ENCODE results near the gene ZDHHC23. TPM values are rescaled to one million over a fixed set of nuclear protein-coding genes. Genes with fewer than 3 reads are reported as not detected.
A peak's percentile ranks its signal among the peaks of the same experiment; 100 is the strongest.

ZDHHC23 gene
- total and polyA plus RNA-seq, 7 donors, result 1.1 to 8.0 (median 1.4) TPM

DNA sequence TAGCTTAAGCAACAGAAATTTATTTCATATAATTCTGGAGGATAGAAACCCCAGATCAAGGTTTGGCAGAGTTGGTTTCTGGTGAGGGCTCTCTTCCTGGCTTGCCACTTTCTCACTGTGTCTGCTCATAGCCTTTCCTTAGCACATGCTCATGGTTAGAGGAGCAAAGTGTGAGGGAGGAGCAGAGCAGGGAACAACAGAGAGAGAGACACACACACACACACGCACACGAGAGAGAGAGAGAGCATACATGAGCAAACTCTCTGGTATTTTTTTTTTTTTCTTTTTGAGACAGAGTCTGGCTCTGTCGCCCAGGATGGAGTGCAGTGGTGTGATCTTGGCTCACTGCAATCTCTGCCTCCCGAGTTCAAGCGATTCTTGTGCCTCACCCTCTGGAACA, 36.8 kb upstream of the ZDHHC23 start:
- H3K36me3 ChIP-seq, result no peaks in the 10 kb centered on the region
- 37 to 61% methylated on average over 5 of the region's 5 CpGs for WGBS, 2 donors
- no peaks in the 10 kb centered on the region for H3K9me3 ChIP-seq
- intact Hi-C loops (cut with DNase I), result loop anchor here (5.0 kb wide), 1 partner anchor 69 kb away; no protein-coding TSS in a partner anchor
- H3K4me1 ChIP-seq, result no peaks in the 10 kb centered on the region
- no peaks in the 10 kb centered on the region for H3K27me3 ChIP-seq
- no peak overlapping the region for H3K4me3 ChIP-seq
- no peak overlapping the region for H3K27ac ChIP-seq
- TF ChIP-seq EP300 (IDR thresholded peaks at IDR 0.05) (no peak), POLR2A (IDR thresholded peaks at IDR 0.05) (no peak)
- DNase-seq, result no peak

DNA sequence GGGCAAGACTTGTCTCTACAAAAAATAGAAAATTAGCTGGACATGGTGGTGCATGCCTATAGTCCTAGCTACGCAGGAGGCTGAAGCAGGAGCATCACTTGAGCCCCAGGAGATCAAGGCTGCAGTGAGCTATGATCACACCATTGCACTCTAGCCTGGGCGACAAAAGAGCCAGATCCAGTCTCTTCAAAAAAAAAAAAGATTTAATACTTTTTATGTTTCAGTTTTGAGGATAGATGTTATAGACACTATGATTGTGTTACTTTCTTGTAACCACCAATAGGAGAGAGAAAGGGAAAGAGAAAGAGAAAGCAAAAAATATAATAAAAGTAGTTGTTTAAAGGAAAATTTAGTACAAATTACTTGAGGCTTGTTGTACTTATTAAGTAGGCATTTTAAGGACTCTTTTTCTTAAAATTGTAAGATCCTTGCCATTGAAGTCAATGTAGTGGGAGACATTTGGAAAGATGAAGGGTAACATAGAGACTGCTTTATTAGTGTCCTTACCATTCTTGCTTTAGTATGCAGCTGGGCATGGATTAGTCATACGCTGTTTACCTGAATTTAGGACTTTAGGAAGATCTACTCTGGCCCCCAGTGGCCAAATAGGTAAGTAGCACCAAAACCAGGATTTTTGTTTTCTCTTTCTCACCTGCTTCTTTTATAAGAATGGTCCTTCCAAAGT, 35.1 kb upstream of the ZDHHC23 start:
- intact Hi-C loops (cut with DNase I), result loop anchor here (5.0 kb wide), 1 partner anchor 70 kb away; no protein-coding TSS in a partner anchor
- no peaks in the 10 kb centered on the region for H3K4me1 ChIP-seq
- no peak for DNase-seq
- no peaks in the 10 kb centered on the region for H3K27me3 ChIP-seq
- TF ChIP-seq POLR2AphosphoS5 (IDR thresholded peaks at IDR 0.05), result no peak
- TF ChIP-seq, protein P1, sequence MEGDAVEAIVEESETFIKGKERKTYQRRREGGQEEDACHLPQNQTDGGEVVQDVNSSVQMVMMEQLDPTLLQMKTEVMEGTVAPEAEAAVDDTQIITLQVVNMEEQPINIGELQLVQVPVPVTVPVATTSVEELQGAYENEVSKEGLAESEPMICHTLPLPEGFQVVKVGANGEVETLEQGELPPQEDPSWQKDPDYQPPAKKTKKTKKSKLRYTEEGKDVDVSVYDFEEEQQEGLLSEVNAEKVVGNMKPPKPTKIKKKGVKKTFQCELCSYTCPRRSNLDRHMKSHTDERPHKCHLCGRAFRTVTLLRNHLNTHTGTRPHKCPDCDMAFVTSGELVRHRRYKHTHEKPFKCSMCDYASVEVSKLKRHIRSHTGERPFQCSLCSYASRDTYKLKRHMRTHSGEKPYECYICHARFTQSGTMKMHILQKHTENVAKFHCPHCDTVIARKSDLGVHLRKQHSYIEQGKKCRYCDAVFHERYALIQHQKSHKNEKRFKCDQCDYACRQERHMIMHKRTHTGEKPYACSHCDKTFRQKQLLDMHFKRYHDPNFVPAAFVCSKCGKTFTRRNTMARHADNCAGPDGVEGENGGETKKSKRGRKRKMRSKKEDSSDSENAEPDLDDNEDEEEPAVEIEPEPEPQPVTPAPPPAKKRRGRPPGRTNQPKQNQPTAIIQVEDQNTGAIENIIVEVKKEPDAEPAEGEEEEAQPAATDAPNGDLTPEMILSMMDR (IDR thresholded peaks at IDR 0.05), result peak in 3 of 4 experiments; percentile 23 to 46 (median 27)
- no peaks in the 10 kb centered on the region for H3K9me3 ChIP-seq
- H3K36me3 ChIP-seq, result no peaks in the 10 kb centered on the region
- H3K27ac ChIP-seq, result no peak overlapping the region
- 61 to 62% methylated on average over 3 of the region's 3 CpGs for WGBS, 2 donors
- H3K4me3 ChIP-seq, result no peak overlapping the region

DNA sequence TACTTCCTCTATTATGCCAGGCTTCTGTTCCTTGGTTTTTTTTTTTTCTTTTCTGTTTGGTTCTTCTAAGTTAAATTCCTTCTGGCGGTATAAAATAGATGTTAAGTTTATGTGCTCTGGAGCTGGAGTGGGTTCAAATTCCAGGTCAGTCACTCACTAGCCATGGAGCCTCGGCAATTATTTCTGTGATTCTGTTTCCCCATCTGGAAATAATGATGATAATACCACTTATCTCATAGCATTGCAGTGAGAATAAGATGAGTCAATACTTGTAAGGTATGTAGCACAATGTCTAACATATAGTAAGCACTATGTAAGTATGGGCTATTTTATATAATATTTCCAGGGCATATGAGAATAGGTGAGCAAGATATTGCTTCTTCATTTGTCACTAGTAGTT, 33.2 kb upstream of the ZDHHC23 start:
- 43 to 59% methylated on average over 2 of the region's 2 CpGs for WGBS, 2 donors
- no peak for DNase-seq
- Histone ChIP-seq H3K4me3 (no peak overlapping the region), H3K27ac (no peak overlapping the region), H3K4me1 (no peaks in the 10 kb centered on the region), H3K27me3 (no peaks in the 10 kb centered on the region), H3K36me3 (no peaks in the 10 kb centered on the region), H3K9me3 (no peaks in the 10 kb centered on the region)
- intact Hi-C loops (cut with DNase I), result loop anchor here (5.0 kb wide), 1 partner anchor 72 kb away; no protein-coding TSS in a partner anchor
- no peak for TF ChIP-seq POLR2A (IDR thresholded peaks at IDR 0.05)
- no peak for TF ChIP-seq EP300 (IDR thresholded peaks at IDR 0.05)
- TF ChIP-seq POLR2AphosphoS5 (IDR thresholded peaks at IDR 0.05), result no peak
- TF ChIP-seq, protein P1 (IDR thresholded peaks at IDR 0.05), result no peak

DNA sequence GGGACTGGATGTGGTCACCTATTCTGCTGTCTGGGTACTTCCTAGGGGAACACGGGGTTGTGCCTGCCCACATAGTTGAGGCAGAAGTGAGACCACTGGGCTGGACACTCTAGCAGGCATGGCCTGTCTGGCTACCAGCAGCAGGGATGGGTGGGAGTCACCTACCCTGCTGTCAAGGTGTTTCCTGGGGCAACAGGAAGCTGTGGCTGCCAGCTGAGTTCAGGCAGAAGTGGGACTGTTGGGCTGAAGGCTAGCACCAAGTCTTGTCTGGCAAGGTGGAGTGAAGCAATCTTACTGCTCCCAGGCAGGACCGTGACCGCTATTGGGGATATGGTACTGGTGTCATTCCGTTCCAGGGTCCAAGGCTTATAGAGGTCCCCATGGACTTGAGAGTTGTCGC, 20.3 kb upstream of the ZDHHC23 start:
- Histone ChIP-seq H3K4me3 (no peak overlapping the region), H3K9me3 (peaks cover 0 to 2% (median 0%) of the 10 kb centered on the region in 4 donors), H3K4me1 (no peaks in the 10 kb centered on the region), H3K27me3 (no peaks in the 10 kb centered on the region), H3K27ac (no peak overlapping the region), H3K36me3 (no peaks in the 10 kb centered on the region)
- intact Hi-C loops (cut with DNase I), result no loop called here
- DNase-seq, result no peak
- TF ChIP-seq POLR2A (IDR thresholded peaks at IDR 0.05) (no peak), EP300 (IDR thresholded peaks at IDR 0.05) (no peak), POLR2AphosphoS5 (IDR thresholded peaks at IDR 0.05) (no peak)
- TF ChIP-seq, protein P1 (IDR thresholded peaks at IDR 0.05), result no peak
- 64 to 87% methylated on average over 5 of the region's 5 CpGs for WGBS, 2 donors

DNA sequence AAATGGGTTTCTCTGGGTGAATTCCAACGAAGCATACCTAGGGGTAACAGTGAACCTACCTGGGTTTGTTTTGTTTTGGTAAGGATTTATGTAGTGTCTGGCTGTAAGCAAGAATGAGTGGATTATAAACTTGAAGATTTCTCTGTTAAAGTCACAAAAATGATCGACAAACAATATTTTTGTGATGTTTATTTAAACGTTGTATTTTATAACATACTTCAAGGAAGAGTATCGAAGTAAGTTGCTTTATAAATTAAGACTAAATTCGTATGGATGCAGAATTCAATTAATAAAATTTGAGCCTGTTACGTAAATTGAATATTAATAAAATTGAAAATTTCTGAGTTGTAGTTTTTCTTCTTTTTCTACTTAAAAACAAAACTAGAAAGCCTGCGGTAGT, 982 bp upstream of the ZDHHC23 start:
- TF ChIP-seq POLR2AphosphoS5 (IDR thresholded peaks at IDR 0.05) (no peak), EP300 (IDR thresholded peaks at IDR 0.05) (no peak), POLR2A (IDR thresholded peaks at IDR 0.05) (no peak)
- TF ChIP-seq, protein P1 (IDR thresholded peaks at IDR 0.05), result no peak
- intact Hi-C loops (cut with DNase I), result loop anchor here (5.0 to 10.0 kb wide), 2 partner anchors 110 to 192 kb away; partner anchors contain the start of genes CCDC191 and QTRT2
- no peak for DNase-seq
- Histone ChIP-seq H3K27me3 (no peaks in the 10 kb centered on the region), H3K4me3 (peak overlapping the region in 3 of 4 donors; percentile 60 to 82 (median 77)), H3K4me1 (peaks cover 0 to 11% (median 9%) of the 10 kb centered on the region in 4 donors), H3K36me3 (no peaks in the 10 kb centered on the region), H3K27ac (peak overlapping the region in 2 of 4 donors; percentile 62 to 63), H3K9me3 (no peaks in the 10 kb centered on the region)
- WGBS, 2 donors, result 52 to 82% methylated on average over 7 of the region's 7 CpGs

All from sigmoid colon (tissue), 7 donors.